GM23338 (cell line): ENCODE data around the gene GTPBP1. TPM values are rescaled to one million over a fixed set of nuclear protein-coding genes. Genes with fewer than 3 reads are reported as not detected.

Experiments
- ATAC-seq: fragments of 200-7000 bp; cut with Tn5 transposase; 3 replicates; pipeline ENCODE4 v1.9.1; 2020
- DNase-seq: peaks from one replicate; pipeline ENCODE4 v3.0.0-alpha.2; 2015; ENCODE audit warnings: low spot score
- H2AFZ ChIP-seq: fragments of 200-600 bp; sonication (generic); 2 replicates; pipeline ENCODE4 v1.8.0; 2016; ENCODE audit warnings: antibody characterized with exemption, mild to moderate bottlenecking, moderate library complexity
- H3F3A ChIP-seq: fragments of 200-600 bp; sonication (generic); replicated peaks from 2 replicates; pipeline ENCODE4 v1.8.0; 2017; ENCODE audit warnings: antibody characterized with exemption, mixed run types, low read depth
- H3K27ac ChIP-seq: fragments of 200-600 bp; sonication (generic); 2 replicates; pipeline ENCODE4 v1.6.1; 2016; ENCODE audit warnings: low read depth
- H3K27me3 ChIP-seq: fragments of 200-600 bp; sonication (generic); 2 replicates; pipeline ENCODE4 v1.8.0; 2016; ENCODE audit warnings: mild to moderate bottlenecking, mixed run types, moderate library complexity; ENCODE audit not compliant: insufficient read depth
- H3K36me3 ChIP-seq: fragments of 200-600 bp; sonication (generic); 2 replicates; pipeline ENCODE4 v1.8.0; 2016; ENCODE audit warnings: mild to moderate bottlenecking; ENCODE audit not compliant: insufficient read depth
- H3K4me1 ChIP-seq: fragments of 200-600 bp; sonication (generic); 2 replicates; pipeline ENCODE4 v1.8.0; 2016; ENCODE audit warnings: mild to moderate bottlenecking, moderate library complexity; ENCODE audit not compliant: insufficient read depth
- H3K4me2 ChIP-seq: fragments of 200-600 bp; sonication (generic); 2 replicates; pipeline ENCODE4 v1.7.1; 2017; ENCODE audit warnings: mixed run types
- H3K4me3 ChIP-seq: fragments of 200-600 bp; sonication (generic); 2 replicates; pipeline ENCODE4 v1.6.1; 2016; ENCODE audit warnings: mixed run types
- H3K79me2 ChIP-seq: fragments of 200-600 bp; sonication (generic); replicated peaks from 2 replicates; pipeline ENCODE4 v1.8.0; 2017; ENCODE audit warnings: mild to moderate bottlenecking; ENCODE audit not compliant: insufficient read depth
- H3K9me2 ChIP-seq: fragments of 200-600 bp; sonication (generic); 2 replicates; pipeline ENCODE4 v1.8.0; 2017; ENCODE audit not compliant: insufficient read depth
- H4K20me1 ChIP-seq: fragments of 200-600 bp; sonication (generic); replicated peaks from 2 replicates; pipeline ENCODE4 v1.8.0; 2017; ENCODE audit warnings: mild to moderate bottlenecking; ENCODE audit not compliant: insufficient read depth
- H3K27ac Mint-ChIP-seq: 2 replicates; pipeline ENCODE4 v1.8.0; 2020; ENCODE audit warnings: inconsistent platforms, mild to moderate bottlenecking, moderate library complexity, mixed read lengths
- H3K27me3 Mint-ChIP-seq: 3 replicates; pipeline ENCODE4 v1.8.0; 2022; ENCODE audit warnings: low read depth, mild to moderate bottlenecking, moderate library complexity, mixed read lengths, inconsistent platforms; ENCODE audit not compliant: insufficient read depth, poor library complexity
- H3K36me3 Mint-ChIP-seq: 3 replicates; pipeline ENCODE4 v1.8.0; 2021; ENCODE audit warnings: low read depth, mild to moderate bottlenecking, inconsistent platforms, moderate library complexity, mixed read lengths
- H3K4me1 Mint-ChIP-seq: 3 replicates; pipeline ENCODE4 v1.8.0; 2020; ENCODE audit warnings: mild to moderate bottlenecking, inconsistent platforms, mixed read lengths
- H3K4me3 Mint-ChIP-seq: 3 replicates; pipeline ENCODE4 v1.8.0; 2021; ENCODE audit warnings: moderate library complexity, mild to moderate bottlenecking, inconsistent platforms, mixed read lengths
- H3K9me3 Mint-ChIP-seq: 3 replicates; pipeline ENCODE4 v1.8.0; 2020; ENCODE audit warnings: moderate library complexity, mild to moderate bottlenecking, inconsistent platforms, mixed read lengths
- EZH2 ChIP-seq: fragments of 200-600 bp; sonication (generic); IDR thresholded peaks from one replicate; pipeline ENCODE4 v1.8.0; 2017; ENCODE audit warnings: antibody characterized with exemption, mild to moderate bottlenecking, low read depth; ENCODE audit not compliant: unreplicated experiment
- STAT1 ChIP-seq: IDR thresholded peaks from one replicate; pipeline ENCODE4 v1.6.1; 2016; ENCODE audit warnings: antibody characterized with exemption; ENCODE audit not compliant: unreplicated experiment
- ZNF331 ChIP-seq: fragments of 250-450 bp; sonication (Bioruptor Pico); IDR thresholded peaks from 2 replicates; pipeline ENCODE4 v1.5.0; 2020; ENCODE audit warnings: low read depth, mild to moderate bottlenecking, moderate library complexity
- polyA plus RNA-seq: library from polyadenylated mRNA; unstranded; fragments of >200 nt; fragmentation: Nextera tagmentation; extraction: Ambion mirVana; gene quantifications from 2 replicates; pipeline ENCODE4 v1.2.1, GENCODE V29; 2016
- total RNA-seq: library from RNA; depleted of rRNA; stranded (reverse); fragments of >200 nt; shearing (Covaris generic); gene quantifications from 2 replicates; pipeline ENCODE4 v1.2.3, GENCODE V29; 2014
- TF ChIP-seq, protein P1 (sequence below): IDR thresholded peaks from 2 replicates; pipeline ENCODE4 v1.6.1; 2016; ENCODE audit warnings: antibody characterized with exemption
- TF ChIP-seq, protein P2 (sequence below): fragments of 250-450 bp; sonication (Bioruptor Pico); IDR thresholded peaks from 2 replicates; pipeline ENCODE4 v1.5.0; 2020; ENCODE audit warnings: mild to moderate bottlenecking, moderate library complexity
- TF ChIP-seq, protein P3 (sequence below), 2 experiments: fragments of 200-600 bp in 1 of 2; sonication (generic) in 1 of 2; conservative IDR thresholded peaks; 2 replicates each; pipeline versions ENCODE4 v1.5.1 to v1.6.1; 2016 to 2017; ENCODE audit warnings: antibody characterized with exemption in 2 of 2, low read depth in 2 of 2, mild to moderate bottlenecking in 2 of 2, moderate library complexity in 1 of 2

GTPBP1 gene
- total and polyA plus RNA-seq, 2 experiments from 2014 or later, result 27.2 to 88.4 TPM

DNA sequence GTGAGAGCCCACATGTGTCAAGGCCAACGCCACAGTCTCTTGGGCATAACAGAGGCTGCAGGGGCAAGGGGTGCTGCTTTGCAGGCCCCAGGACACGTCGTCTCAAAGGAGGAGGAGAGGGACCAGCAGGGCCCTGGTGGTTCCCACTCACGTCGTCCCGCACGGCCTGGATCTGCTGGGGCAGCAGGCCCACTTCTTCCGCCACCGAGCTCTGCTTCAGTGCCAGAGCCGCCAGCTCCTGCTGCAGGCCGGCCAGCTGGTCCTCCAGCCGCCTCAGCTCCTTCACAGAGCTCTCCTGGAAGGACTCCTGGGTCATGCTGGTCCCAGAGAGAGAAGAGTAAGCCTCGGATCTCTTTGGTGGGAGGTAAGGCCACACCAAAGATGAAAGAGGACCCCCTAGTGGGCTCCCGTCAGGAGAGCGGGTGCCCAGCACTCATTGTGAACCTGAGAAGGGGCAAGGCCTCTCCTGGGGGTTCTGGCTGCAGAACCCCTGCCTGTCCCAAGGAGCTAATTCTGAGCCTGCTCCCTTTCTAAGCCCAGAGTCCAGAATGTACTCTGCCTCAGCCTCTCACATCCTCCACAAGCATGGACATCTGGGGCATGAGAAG, 34.5 kb downstream of the GTPBP1 start:
- DNase-seq (no peak), ATAC-seq (no peak)
- peaks cover 14% of the 10 kb centered on the region for H3K27me3 Mint-ChIP-seq
- Histone ChIP-seq H2AFZ (no peak overlapping the region), H3F3A (no peaks in the 10 kb centered on the region), H3K79me2 (no peaks in the 10 kb centered on the region), H3K27me3 (no peaks in the 10 kb centered on the region), H3K4me3 (no peak overlapping the region), H3K9me2 (no peaks in the 10 kb centered on the region), H4K20me1 (peaks cover 4% of the 10 kb centered on the region; the same call in 1 of the 2 replicates), H3K36me3 (no peaks in the 10 kb centered on the region), H3K27ac (no peak overlapping the region), H3K4me1 (no peaks in the 10 kb centered on the region), H3K4me2 (no peak overlapping the region)
- H3K27ac Mint-ChIP-seq, result no peak overlapping the region
- TF ChIP-seq, protein P1, sequence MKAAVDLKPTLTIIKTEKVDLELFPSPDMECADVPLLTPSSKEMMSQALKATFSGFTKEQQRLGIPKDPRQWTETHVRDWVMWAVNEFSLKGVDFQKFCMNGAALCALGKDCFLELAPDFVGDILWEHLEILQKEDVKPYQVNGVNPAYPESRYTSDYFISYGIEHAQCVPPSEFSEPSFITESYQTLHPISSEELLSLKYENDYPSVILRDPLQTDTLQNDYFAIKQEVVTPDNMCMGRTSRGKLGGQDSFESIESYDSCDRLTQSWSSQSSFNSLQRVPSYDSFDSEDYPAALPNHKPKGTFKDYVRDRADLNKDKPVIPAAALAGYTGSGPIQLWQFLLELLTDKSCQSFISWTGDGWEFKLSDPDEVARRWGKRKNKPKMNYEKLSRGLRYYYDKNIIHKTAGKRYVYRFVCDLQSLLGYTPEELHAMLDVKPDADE, result no peak
- no peak for TF ChIP-seq ZNF331 (CRISPR knock-in tag)
- TF ChIP-seq STAT1, result no peak
- TF ChIP-seq EZH2, result no peak
- TF ChIP-seq, protein P2, sequence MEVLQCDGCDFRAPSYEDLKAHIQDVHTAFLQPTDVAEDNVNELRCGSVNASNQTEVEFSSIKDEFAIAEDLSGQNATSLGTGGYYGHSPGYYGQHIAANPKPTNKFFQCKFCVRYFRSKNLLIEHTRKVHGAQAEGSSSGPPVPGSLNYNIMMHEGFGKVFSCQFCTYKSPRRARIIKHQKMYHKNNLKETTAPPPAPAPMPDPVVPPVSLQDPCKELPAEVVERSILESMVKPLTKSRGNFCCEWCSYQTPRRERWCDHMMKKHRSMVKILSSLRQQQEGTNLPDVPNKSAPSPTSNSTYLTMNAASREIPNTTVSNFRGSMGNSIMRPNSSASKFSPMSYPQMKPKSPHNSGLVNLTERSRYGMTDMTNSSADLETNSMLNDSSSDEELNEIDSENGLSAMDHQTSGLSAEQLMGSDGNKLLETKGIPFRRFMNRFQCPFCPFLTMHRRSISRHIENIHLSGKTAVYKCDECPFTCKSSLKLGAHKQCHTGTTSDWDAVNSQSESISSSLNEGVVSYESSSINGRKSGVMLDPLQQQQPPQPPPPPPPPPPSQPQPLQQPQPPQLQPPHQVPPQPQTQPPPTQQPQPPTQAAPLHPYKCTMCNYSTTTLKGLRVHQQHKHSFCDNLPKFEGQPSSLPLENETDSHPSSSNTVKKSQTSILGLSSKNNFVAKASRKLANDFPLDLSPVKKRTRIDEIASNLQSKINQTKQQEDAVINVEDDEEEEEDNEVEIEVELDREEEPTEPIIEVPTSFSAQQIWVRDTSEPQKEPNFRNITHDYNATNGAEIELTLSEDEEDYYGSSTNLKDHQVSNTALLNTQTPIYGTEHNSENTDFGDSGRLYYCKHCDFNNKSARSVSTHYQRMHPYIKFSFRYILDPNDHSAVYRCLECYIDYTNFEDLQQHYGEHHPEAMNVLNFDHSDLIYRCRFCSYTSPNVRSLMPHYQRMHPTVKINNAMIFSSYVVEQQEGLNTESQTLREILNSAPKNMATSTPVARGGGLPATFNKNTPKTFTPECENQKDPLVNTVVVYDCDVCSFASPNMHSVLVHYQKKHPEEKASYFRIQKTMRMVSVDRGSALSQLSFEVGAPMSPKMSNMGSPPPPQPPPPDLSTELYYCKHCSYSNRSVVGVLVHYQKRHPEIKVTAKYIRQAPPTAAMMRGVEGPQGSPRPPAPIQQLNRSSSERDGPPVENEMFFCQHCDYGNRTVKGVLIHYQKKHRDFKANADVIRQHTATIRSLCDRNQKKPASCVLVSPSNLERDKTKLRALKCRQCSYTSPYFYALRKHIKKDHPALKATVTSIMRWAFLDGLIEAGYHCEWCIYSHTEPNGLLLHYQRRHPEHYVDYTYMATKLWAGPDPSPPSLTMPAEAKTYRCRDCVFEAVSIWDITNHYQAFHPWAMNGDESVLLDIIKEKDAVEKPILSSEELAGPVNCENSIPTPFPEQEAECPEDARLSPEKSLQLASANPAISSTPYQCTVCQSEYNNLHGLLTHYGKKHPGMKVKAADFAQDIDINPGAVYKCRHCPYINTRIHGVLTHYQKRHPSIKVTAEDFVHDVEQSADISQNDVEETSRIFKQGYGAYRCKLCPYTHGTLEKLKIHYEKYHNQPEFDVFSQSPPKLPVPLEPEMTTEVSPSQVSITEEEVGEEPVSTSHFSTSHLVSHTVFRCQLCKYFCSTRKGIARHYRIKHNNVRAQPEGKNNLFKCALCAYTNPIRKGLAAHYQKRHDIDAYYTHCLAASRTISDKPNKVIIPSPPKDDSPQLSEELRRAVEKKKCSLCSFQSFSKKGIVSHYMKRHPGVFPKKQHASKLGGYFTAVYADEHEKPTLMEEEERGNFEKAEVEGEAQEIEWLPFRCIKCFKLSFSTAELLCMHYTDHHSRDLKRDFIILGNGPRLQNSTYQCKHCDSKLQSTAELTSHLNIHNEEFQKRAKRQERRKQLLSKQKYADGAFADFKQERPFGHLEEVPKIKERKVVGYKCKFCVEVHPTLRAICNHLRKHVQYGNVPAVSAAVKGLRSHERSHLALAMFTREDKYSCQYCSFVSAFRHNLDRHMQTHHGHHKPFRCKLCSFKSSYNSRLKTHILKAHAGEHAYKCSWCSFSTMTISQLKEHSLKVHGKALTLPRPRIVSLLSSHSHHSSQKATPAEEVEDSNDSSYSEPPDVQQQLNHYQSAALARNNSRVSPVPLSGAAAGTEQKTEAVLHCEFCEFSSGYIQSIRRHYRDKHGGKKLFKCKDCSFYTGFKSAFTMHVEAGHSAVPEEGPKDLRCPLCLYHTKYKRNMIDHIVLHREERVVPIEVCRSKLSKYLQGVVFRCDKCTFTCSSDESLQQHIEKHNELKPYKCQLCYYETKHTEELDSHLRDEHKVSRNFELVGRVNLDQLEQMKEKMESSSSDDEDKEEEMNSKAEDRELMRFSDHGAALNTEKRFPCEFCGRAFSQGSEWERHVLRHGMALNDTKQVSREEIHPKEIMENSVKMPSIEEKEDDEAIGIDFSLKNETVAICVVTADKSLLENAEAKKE, result no peak
- TF ChIP-seq, protein P3, sequence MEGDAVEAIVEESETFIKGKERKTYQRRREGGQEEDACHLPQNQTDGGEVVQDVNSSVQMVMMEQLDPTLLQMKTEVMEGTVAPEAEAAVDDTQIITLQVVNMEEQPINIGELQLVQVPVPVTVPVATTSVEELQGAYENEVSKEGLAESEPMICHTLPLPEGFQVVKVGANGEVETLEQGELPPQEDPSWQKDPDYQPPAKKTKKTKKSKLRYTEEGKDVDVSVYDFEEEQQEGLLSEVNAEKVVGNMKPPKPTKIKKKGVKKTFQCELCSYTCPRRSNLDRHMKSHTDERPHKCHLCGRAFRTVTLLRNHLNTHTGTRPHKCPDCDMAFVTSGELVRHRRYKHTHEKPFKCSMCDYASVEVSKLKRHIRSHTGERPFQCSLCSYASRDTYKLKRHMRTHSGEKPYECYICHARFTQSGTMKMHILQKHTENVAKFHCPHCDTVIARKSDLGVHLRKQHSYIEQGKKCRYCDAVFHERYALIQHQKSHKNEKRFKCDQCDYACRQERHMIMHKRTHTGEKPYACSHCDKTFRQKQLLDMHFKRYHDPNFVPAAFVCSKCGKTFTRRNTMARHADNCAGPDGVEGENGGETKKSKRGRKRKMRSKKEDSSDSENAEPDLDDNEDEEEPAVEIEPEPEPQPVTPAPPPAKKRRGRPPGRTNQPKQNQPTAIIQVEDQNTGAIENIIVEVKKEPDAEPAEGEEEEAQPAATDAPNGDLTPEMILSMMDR (conservative IDR thresholded peaks at IDR 0.05; ENCODE audit: low read depth in 2 of 2), result no peak
- H3K36me3 Mint-ChIP-seq, result peaks cover 31% of the 10 kb centered on the region; the same call in 2 of the 3 replicates
- no peaks in the 10 kb centered on the region; the same call in 2 of the 3 replicates for H3K9me3 Mint-ChIP-seq
- no peak overlapping the region for H3K4me3 Mint-ChIP-seq
- peaks cover under 1% of the 10 kb centered on the region; the same call in 2 of the 3 replicates for H3K4me1 Mint-ChIP-seq
